HEK293 (cell line): ENCODE results near the gene PRDM5.

Experiments used
- CTCF ChIA-PET: fragments of 350-600 bp; formaldehyde crosslinking; extraction: SDS; loops from one replicate; lab custom pipeline; 2021; ENCODE audit warnings: antibody characterized with exemption; lab: Yijun Ruan, JAX
- POLR2A ChIA-PET: fragments of 300-600 bp; formaldehyde crosslinking; extraction: SDS; loops from one replicate; lab custom pipeline; 2020; ENCODE audit warnings: antibody characterized with exemption, inconsistent platforms; lab: Yijun Ruan, JAX
- H3K27ac ChIP-seq: fragments of 200-500 bp; sonication (Bioruptor generic); 2 replicates; pipeline ENCODE4 v1.5.1; 2014; ENCODE audit warnings: low read depth, low read length, control low read depth, inconsistent platforms; ENCODE audit errors: extremely low read depth
- H3K36me3 ChIP-seq, 2 experiments: fragments of 200-500 bp in 1 of 2; sonication (Bioruptor generic) in 1 of 2; 1 replicate in 1 of 2; 2 replicates in 1 of 2; pipeline ENCODE4 v1.5.1; 2014 to 2017; ENCODE audit warnings: inconsistent platforms in 2 of 2, low read length in 2 of 2; ENCODE audit not compliant: control insufficient read depth in 2 of 2, insufficient read depth in 1 of 2
- H3K4me1 ChIP-seq: fragments of 200-500 bp; sonication (Bioruptor generic); 2 replicates; pipeline ENCODE4 v1.5.1; 2014; ENCODE audit warnings: mild to moderate bottlenecking, low read length, inconsistent platforms; ENCODE audit not compliant: control insufficient read depth, insufficient read depth
- H3K4me3 ChIP-seq: 2 replicates; pipeline ENCODE4 v1.5.1; 2011; ENCODE audit warnings: low read depth, mild to moderate bottlenecking, control low read depth, low read length, moderate library complexity
- H3K9me3 ChIP-seq: fragments of 200-500 bp; sonication (Bioruptor generic); 2 replicates; pipeline ENCODE4 v1.5.1; 2014; ENCODE audit warnings: low read depth, low read length, inconsistent platforms; ENCODE audit not compliant: control insufficient read depth, insufficient read depth
- REST ChIP-seq: fragments of 450-650 bp; formaldehyde crosslinking; IDR thresholded peaks from 2 replicates; pipeline ENCODE4 v1.5.1; 2016; ENCODE audit warnings: missing biosample characterization, missing genetic modification characterization
- SETDB1 ChIP-seq: IDR thresholded peaks from one replicate; pipeline ENCODE4 v1.6.1; 2017; ENCODE audit warnings: mild to moderate bottlenecking, low read length, moderate library complexity, mixed read lengths; ENCODE audit not compliant: insufficient read length
- TRIM28 ChIP-seq: IDR thresholded peaks from 2 replicates; pipeline ENCODE4 v1.6.1; 2011; ENCODE audit warnings: low read length, control low read depth, borderline replicate concordance
- WT1 ChIP-seq: fragments of 450-650 bp; formaldehyde crosslinking; IDR thresholded peaks from 2 replicates; pipeline ENCODE4 v1.5.1; 2016; ENCODE audit warnings: missing biosample characterization, missing genetic modification characterization
- ZBTB1 ChIP-seq: fragments of 450-650 bp; formaldehyde crosslinking; IDR thresholded peaks from 2 replicates; pipeline ENCODE4 v1.5.1; 2016; ENCODE audit warnings: missing biosample characterization, missing genetic modification characterization
- ZBTB26 ChIP-seq: fragments of 450-650 bp; formaldehyde crosslinking; optimal IDR thresholded peaks from 2 replicates; pipeline ENCODE3; 2016; ENCODE audit warnings: missing biosample characterization, mild to moderate bottlenecking, missing genetic modification characterization
- ZNF133 ChIP-seq: fragments of 450-650 bp; formaldehyde crosslinking; IDR thresholded peaks from 2 replicates; pipeline ENCODE4 v1.5.1; 2016; ENCODE audit warnings: missing biosample characterization, missing genetic modification characterization
- ZNF2 ChIP-seq: fragments of 450-650 bp; formaldehyde crosslinking; IDR thresholded peaks from 2 replicates; pipeline ENCODE4 v1.5.1; 2016; ENCODE audit warnings: missing biosample characterization, missing genetic modification characterization
- ZNF214 ChIP-seq: fragments of 450-650 bp; formaldehyde crosslinking; IDR thresholded peaks from 2 replicates; pipeline ENCODE4 v1.5.1; 2017; ENCODE audit warnings: missing biosample characterization, mild to moderate bottlenecking, missing genetic modification characterization, borderline replicate concordance
- ZNF48 ChIP-seq: fragments of 450-650 bp; formaldehyde crosslinking; IDR thresholded peaks from 2 replicates; pipeline ENCODE4 v1.5.1; 2016; ENCODE audit warnings: missing biosample characterization, missing genetic modification characterization
- ZNF488 ChIP-seq: fragments of 450-650 bp; formaldehyde crosslinking; IDR thresholded peaks from 2 replicates; pipeline ENCODE4 v1.5.1; 2016; ENCODE audit warnings: missing biosample characterization, missing genetic modification characterization
- ZNF561 ChIP-seq: fragments of 450-650 bp; IDR thresholded peaks from 2 replicates; pipeline ENCODE4 v1.5.1; 2018; ENCODE audit warnings: missing biosample characterization, missing genetic modification characterization, borderline replicate concordance
- ZNF624 ChIP-seq: fragments of 450-650 bp; formaldehyde crosslinking; IDR thresholded peaks from 2 replicates; pipeline ENCODE4 v1.5.1; 2017; ENCODE audit warnings: missing biosample characterization, missing genetic modification characterization
- ZNF654 ChIP-seq: fragments of 450-650 bp; formaldehyde crosslinking; IDR thresholded peaks from 2 replicates; pipeline ENCODE4 v1.5.1; 2016; ENCODE audit warnings: low read depth, missing biosample characterization, missing genetic modification characterization
- ZNF701 ChIP-seq: fragments of 450-650 bp; formaldehyde crosslinking; IDR thresholded peaks from 2 replicates; pipeline ENCODE4 v1.5.1; 2016; ENCODE audit warnings: missing biosample characterization, missing genetic modification characterization
- TF ChIP-seq, protein P1 (sequence below): fragments of 450-650 bp; formaldehyde crosslinking; IDR thresholded peaks from 2 replicates; pipeline ENCODE4 v1.5.1; 2016; ENCODE audit warnings: missing biosample characterization, missing genetic modification characterization

The PRDM5 gene

GRCh38 chr4:120964596-120964995 is 42.1 kb upstream of the PRDM5 start:
- Histone ChIP-seq H3K27ac (no peak overlapping the region), H3K9me3 (no peaks in the 10 kb centered on the region), H3K4me1 (no peaks in the 10 kb centered on the region), H3K36me3 (no peaks in the 10 kb centered on the region), H3K4me3 (no peak overlapping the region)
- TF ChIP-seq WT1 (tag by site-specific recombination) (no peak), ZNF561 (tag by site-specific recombination) (no peak), ZNF624 (tag by site-specific recombination) (no peak), ZNF701 (tag by site-specific recombination) (no peak), ZNF488 (no peak)
- ChIA-PET CTCF (no interaction called here), POLR2A (no interaction called here)

- no peak overlapping the region for H3K4me3 ChIP-seq
- POLR2A ChIA-PET: no interaction called here
- no peak overlapping the region for H3K27ac ChIP-seq
- H3K4me1 ChIP-seq: no peaks in the 10 kb centered on the region
- CTCF ChIA-PET: no interaction called here
- no peaks in the 10 kb centered on the region for H3K9me3 ChIP-seq
- TF ChIP-seq, protein P1, sequence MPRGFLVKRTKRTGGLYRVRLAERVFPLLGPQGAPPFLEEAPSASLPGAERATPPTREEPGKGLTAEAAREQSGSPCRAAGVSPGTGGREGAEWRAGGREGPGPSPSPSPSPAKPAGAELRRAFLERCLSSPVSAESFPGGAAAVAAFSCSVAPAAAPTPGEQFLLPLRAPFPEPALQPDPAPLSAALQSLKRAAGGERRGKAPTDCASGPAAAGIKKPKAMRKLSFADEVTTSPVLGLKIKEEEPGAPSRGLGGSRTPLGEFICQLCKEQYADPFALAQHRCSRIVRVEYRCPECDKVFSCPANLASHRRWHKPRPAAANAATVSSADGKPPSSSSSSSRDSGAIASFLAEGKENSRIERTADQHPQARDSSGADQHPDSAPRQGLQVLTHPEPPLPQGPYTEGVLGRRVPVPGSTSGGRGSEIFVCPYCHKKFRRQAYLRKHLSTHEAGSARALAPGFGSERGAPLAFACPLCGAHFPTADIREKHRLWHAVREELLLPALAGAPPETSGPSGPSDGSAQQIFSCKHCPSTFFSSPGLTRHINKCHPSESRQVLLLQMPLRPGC: no peak
- TF ChIP-seq ZNF214 (tag by site-specific recombination): no peak
- no peak for TF ChIP-seq ZNF654 (tag by site-specific recombination)
- no peak for TF ChIP-seq ZNF48
- TF ChIP-seq ZBTB1: no peak
- no peak for TF ChIP-seq ZNF133
- TF ChIP-seq REST (tag by site-specific recombination): no peak
- no peaks in the 10 kb centered on the region for H3K36me3 ChIP-seq
These were observed 40.9 kb upstream of the PRDM5 start for GRCh38 chr4:120963449-120963848.

DNA sequence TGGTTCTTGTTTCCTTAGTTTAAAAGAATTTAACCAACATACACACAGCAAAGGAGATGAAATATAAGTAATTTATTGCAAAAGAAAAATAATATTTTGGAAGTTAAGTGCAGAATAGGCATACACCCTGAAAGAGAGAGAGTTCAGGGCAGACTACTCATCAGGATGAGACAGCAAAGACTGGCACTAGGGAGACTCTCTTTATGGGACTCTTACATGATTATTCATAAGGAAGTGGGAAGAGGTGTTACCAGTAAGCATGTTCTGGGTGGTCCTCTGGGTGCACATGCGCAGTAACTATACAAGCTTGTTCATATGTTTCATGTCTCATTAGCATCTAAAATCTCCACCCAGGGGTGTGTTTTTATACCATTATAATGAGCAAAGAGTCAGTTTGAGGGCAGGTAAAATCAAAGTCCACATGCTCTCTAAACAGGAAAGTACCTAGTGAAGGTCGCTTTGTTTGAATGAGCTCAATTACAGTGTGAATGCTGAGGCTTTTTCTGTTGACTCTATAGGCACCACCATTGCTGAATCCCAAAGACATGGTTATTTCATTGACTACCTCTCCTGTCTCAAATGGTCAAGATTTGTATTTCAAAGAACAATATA is 38.2 kb upstream of the PRDM5 start:
- POLR2A ChIA-PET: no interaction called here
- Histone ChIP-seq H3K27ac (no peak overlapping the region), H3K36me3 (no peaks in the 10 kb centered on the region), H3K9me3 (no peaks in the 10 kb centered on the region), H3K4me3 (no peak overlapping the region), H3K4me1 (no peaks in the 10 kb centered on the region)
- TF ChIP-seq ZNF2 (tag by site-specific recombination): no peak
- CTCF ChIA-PET: interaction anchor here (0.6 kb wide), 1 partner anchor 232 kb away, joined by 3 read pairs; no protein-coding TSS in a partner anchor

GRCh38 chr4:120948382-120948781 is 25.9 kb upstream of the PRDM5 start:
- TF ChIP-seq TRIM28: peak; percentile 93; the same call in 1 of the 2 replicates
- no peak for TF ChIP-seq ZBTB26 (tag by site-specific recombination)
- TF ChIP-seq SETDB1: peak; percentile 92
- H3K27ac ChIP-seq: no peak overlapping the region
- CTCF ChIA-PET: no interaction called here

More at GRCh38 chr4:120948382-120948781, 25.9 kb upstream of the PRDM5 start:
- no peak overlapping the region for H3K4me3 ChIP-seq
- POLR2A ChIA-PET: no interaction called here
- no peaks in the 10 kb centered on the region for H3K4me1 ChIP-seq
- H3K9me3 ChIP-seq: no peaks in the 10 kb centered on the region
- H3K36me3 ChIP-seq: no peaks in the 10 kb centered on the region
